Measurements from ENCODE around the gene FNDC3B.

GRCh38 chr3:172063456-172064432 is 24.4 kb downstream of the FNDC3B start:
- no peak for TF ChIP-seq POLR2AphosphoS5 (IDR thresholded peaks at IDR 0.05; ENCODE audit: low read depth, low read length)
- TF ChIP-seq TAF1 (IDR thresholded peaks at IDR 0.05; ENCODE audit: borderline replicate concordance, insufficient read depth, low read length): no peak
- no peak for TF ChIP-seq REST (IDR thresholded peaks at IDR 0.05; ENCODE audit: insufficient read depth in 1 of 2, low read depth in 2 of 2, low read length in 2 of 2)
- TF ChIP-seq SIN3A (IDR thresholded peaks at IDR 0.05; ENCODE audit: borderline replicate concordance, insufficient read depth, low read length): no peak
- TF ChIP-seq FOXP2 (optimal IDR thresholded peaks at IDR 0.05; ENCODE audit: borderline replicate concordance, extremely low read depth, extremely low read length, insufficient read depth): no peak

Data from PFSK-1 (cell line).